Neuronal stem cell (in vitro differentiated cells): ENCODE data around the gene CYP1A1.

Experiments
- DNase-seq: peaks from one replicate; pipeline ENCODE4 v3.0.0-alpha.2; 2013; ENCODE audit warnings: low spot score
- H2AFZ ChIP-seq: one replicate; pipeline ENCODE4 v1.6.1; 2013; ENCODE audit warnings: mild to moderate bottlenecking, low read length, inconsistent platforms
- H2AK5ac ChIP-seq: 2 replicates; pipeline ENCODE4 v1.6.1; 2013; ENCODE audit warnings: low read depth, mild to moderate bottlenecking, inconsistent platforms, low read length, moderate library complexity, mixed read lengths
- H2BK120ac ChIP-seq: 2 replicates; pipeline ENCODE4 v1.6.1; 2013; ENCODE audit warnings: low read depth, mild to moderate bottlenecking, inconsistent platforms, low read length, moderate library complexity, mixed read lengths
- H2BK12ac ChIP-seq: one replicate; pipeline ENCODE4 v1.6.1; 2013; ENCODE audit warnings: low read length, inconsistent platforms
- H2BK15ac ChIP-seq: 2 replicates; pipeline ENCODE4 v1.6.1; 2013; ENCODE audit warnings: mild to moderate bottlenecking, low read length, inconsistent platforms, mixed read lengths
- H2BK5ac ChIP-seq: one replicate; pipeline ENCODE4 v1.6.1; 2013; ENCODE audit warnings: inconsistent platforms, mild to moderate bottlenecking, low read length, moderate library complexity
- H3K14ac ChIP-seq: one replicate; pipeline ENCODE4 v1.6.1; 2013; ENCODE audit warnings: low read length, inconsistent platforms
- H3K18ac ChIP-seq: 2 replicates; pipeline ENCODE4 v1.6.1; 2013; ENCODE audit warnings: low read length, inconsistent platforms
- H3K23ac ChIP-seq: 2 replicates; pipeline ENCODE4 v1.6.1; 2013; ENCODE audit warnings: low read depth, mild to moderate bottlenecking, mixed read lengths, low read length, inconsistent platforms; ENCODE audit not compliant: poor library complexity
- H3K27ac ChIP-seq: replicated peaks from 3 replicates; pipeline ENCODE4 v1.5.1; 2013; ENCODE audit warnings: low read length, inconsistent platforms
- H3K27me3 ChIP-seq, 3 experiments: 2 replicates each; pipeline ENCODE4 v1.6.1; 2013; ENCODE audit warnings: low read length in 3 of 3, mild to moderate bottlenecking in 2 of 3, inconsistent platforms in 1 of 3, low read depth in 1 of 3, mixed read lengths in 1 of 3, moderate library complexity in 1 of 3; ENCODE audit not compliant: control insufficient read depth in 3 of 3, insufficient read depth in 3 of 3
- H3K36me3 ChIP-seq, 2 donors: replicated peaks in 1 of 2; 2 replicates each; pipeline ENCODE4 v1.6.1; 2013; ENCODE audit warnings: low read length in 2 of 2; ENCODE audit not compliant: control insufficient read depth in 2 of 2, insufficient read depth in 2 of 2
- H3K4ac ChIP-seq: 2 replicates; pipeline ENCODE4 v1.6.1; 2013; ENCODE audit warnings: inconsistent platforms, mild to moderate bottlenecking, low read length, moderate library complexity
- H3K4me1 ChIP-seq, 2 donors: 1 replicate in 1 of 2; 2 replicates in 1 of 2; pipeline ENCODE4 v1.6.1; 2013; ENCODE audit warnings: low read length in 2 of 2, low read depth in 1 of 2; ENCODE audit not compliant: control insufficient read depth in 2 of 2, insufficient read depth in 1 of 2
- H3K4me2 ChIP-seq: one replicate; pipeline ENCODE4 v1.6.1; 2013; ENCODE audit warnings: mild to moderate bottlenecking, low read length, inconsistent platforms; ENCODE audit not compliant: insufficient read depth, poor library complexity, severe bottlenecking
- H3K4me3 ChIP-seq, 2 donors: 2 replicates each; pipeline ENCODE4 v1.5.1; 2013; ENCODE audit warnings: low read length in 2 of 2, mild to moderate bottlenecking in 2 of 2, inconsistent platforms in 1 of 2, moderate library complexity in 1 of 2
- H3K79me1 ChIP-seq: one replicate; pipeline ENCODE4 v1.6.1; 2013; ENCODE audit warnings: low read depth, mild to moderate bottlenecking, inconsistent platforms, low read length, moderate library complexity
- H3K9ac ChIP-seq: one replicate; pipeline ENCODE4 v1.6.1; 2013; ENCODE audit warnings: mild to moderate bottlenecking, low read depth, low read length, inconsistent platforms; ENCODE audit not compliant: poor library complexity
- H3K9me3 ChIP-seq, 2 donors: replicated peaks in 1 of 2; 2 replicates each; pipeline versions ENCODE3 to v1.6.1; 2013; ENCODE audit warnings: low read length in 2 of 2, mild to moderate bottlenecking in 2 of 2, inconsistent platforms in 1 of 2, low read depth in 1 of 2, mixed read lengths in 1 of 2, moderate library complexity in 1 of 2; ENCODE audit not compliant: control insufficient read depth in 2 of 2, insufficient read depth in 1 of 2
- H4K8ac ChIP-seq: one replicate; pipeline ENCODE4 v1.6.1; 2013; ENCODE audit warnings: low read depth, mild to moderate bottlenecking, inconsistent platforms, low read length, moderate library complexity
- H4K91ac ChIP-seq: one replicate; pipeline ENCODE4 v1.6.1; 2013; ENCODE audit warnings: low read length, low read depth, mild to moderate bottlenecking, inconsistent platforms; ENCODE audit not compliant: poor library complexity
- WGBS, 2 donors: extraction: QIAGEN DNeasy Blood & Tissue Kit; methylation state at CpG; one replicate each; pipeline ENCODE4 v1.1.7; 2013; ENCODE audit warnings: missing lambda C conversion rate in 2 of 2, mixed read lengths in 1 of 2; ENCODE audit not compliant: insufficient read length in 2 of 2, insufficient replicate concordance in 1 of 2; ENCODE audit errors: extremely low coverage in 2 of 2; 5-methylcytosine and 5-hydroxymethylcytosine counted together

The CYP1A1 gene

DNA sequence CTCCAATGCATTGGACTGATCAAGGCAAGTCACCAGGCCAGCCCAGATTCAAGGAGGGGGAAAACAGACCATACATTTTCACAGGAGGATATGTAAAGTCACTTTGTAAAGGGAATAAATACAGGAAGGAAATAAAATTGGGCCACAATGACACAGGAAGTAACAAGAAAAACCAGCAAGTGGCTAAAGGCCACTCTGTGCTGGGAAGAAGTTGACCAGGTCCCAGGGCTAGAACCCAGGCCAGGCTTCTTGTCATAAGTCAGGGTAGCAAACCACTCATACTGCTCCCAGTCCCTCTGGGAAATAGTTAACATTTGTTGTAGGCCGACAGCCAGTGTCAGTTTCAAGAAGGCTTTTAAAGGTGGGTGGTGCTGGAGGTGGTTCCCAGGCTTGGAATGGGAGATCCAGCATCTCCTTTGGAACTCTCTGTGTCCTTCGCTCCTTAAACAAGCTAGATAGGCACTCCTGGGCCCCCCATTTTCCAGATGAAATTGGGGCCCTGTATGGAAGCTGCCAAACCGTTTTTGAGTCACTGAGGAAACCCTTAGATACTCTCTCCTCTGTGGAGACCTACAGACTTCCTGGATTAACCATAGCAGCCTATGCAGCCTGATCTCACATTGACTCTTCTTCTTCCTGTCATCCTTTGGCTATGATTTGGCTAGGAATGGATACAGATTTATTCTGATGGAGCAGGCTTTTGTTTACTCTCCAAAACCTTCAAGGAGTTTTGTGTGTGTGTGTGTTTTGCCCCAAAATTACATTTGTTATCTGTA is 14.8 kb downstream of the CYP1A1 start:
- Histone ChIP-seq H2BK15ac (no peak overlapping the region), H2BK120ac (no peak overlapping the region), H2AFZ (peak overlapping the region; percentile 11), H4K8ac (no peak overlapping the region), H3K4ac (no peak overlapping the region), H3K36me3 (no peaks in the 10 kb centered on the region), H3K4me1 (no peaks in the 10 kb centered on the region), H2BK12ac (no peak overlapping the region), H3K9ac (no peak overlapping the region), H4K91ac (no peak overlapping the region), H3K27me3 (peaks cover 0 to 28% (median 1%) of the 10 kb centered on the region in 3 experiments), H3K23ac (no peak overlapping the region), H3K79me1 (no peaks in the 10 kb centered on the region), H3K14ac (no peak overlapping the region), H2BK5ac (no peak overlapping the region), H3K18ac (no peak overlapping the region), H2AK5ac (no peak overlapping the region), H3K4me3 (no peak overlapping the region), H3K4me2 (no peak overlapping the region), H3K27ac (no peak overlapping the region), H3K9me3 (no peaks in the 10 kb centered on the region)
- DNase-seq = no peak
- no CpG with 5 or more reads among the region's 3 CpGs for WGBS, 2 donors

- Histone ChIP-seq H3K4ac (no peak overlapping the region), H2AK5ac (no peak overlapping the region), H3K27me3 (peaks cover 0 to 28% (median 1%) of the 10 kb centered on the region in 3 experiments), H2BK120ac (no peak overlapping the region), H3K4me3 (no peak overlapping the region), H3K27ac (no peak overlapping the region), H2BK5ac (no peak overlapping the region), H4K8ac (no peak overlapping the region), H3K9ac (no peak overlapping the region), H2BK15ac (no peak overlapping the region), H2AFZ (no peak overlapping the region), H3K36me3 (no peaks in the 10 kb centered on the region), H4K91ac (no peak overlapping the region), H3K4me2 (no peak overlapping the region), H2BK12ac (no peak overlapping the region), H3K14ac (no peak overlapping the region), H3K18ac (no peak overlapping the region), H3K4me1 (no peaks in the 10 kb centered on the region), H3K9me3 (no peaks in the 10 kb centered on the region), H3K23ac (no peak overlapping the region), H3K79me1 (no peaks in the 10 kb centered on the region)
- WGBS, 2 donors = no CpG with 5 or more reads among the region's 3 CpGs
- no peak for DNase-seq
Observed at GRCh38 chr15:74709892-74710291, 15.4 kb downstream of the CYP1A1 start.

DNA sequence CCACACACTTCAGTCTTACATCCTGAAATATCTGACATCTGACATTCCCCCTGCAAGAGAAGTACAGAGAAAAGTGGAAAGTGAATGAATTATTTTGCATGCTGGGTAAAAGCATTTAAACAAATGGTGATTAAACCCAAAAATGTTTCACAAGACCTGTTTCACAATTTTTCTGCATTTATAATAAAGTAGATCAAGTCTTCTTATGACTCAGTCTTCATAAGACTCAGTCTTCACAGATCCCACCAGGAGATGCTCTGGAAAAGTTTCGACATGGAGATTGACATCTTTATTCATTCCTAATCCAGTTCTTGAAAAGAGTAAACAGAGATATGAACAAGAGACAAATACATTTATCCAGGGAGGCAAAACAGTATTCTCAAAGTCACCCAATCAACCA is 16.3 kb downstream of the CYP1A1 start:
- H3K4me3 ChIP-seq = no peak overlapping the region
- H3K18ac ChIP-seq = no peak overlapping the region
- H3K23ac ChIP-seq = no peak overlapping the region
- H4K8ac ChIP-seq = no peak overlapping the region
- H3K4ac ChIP-seq = no peak overlapping the region
- H2BK5ac ChIP-seq = no peak overlapping the region
- no peaks in the 10 kb centered on the region for H3K9me3 ChIP-seq
- H3K4me2 ChIP-seq = no peak overlapping the region
- DNase-seq = no peak
- H3K36me3 ChIP-seq = no peaks in the 10 kb centered on the region
- H3K14ac ChIP-seq = no peak overlapping the region
- H2AK5ac ChIP-seq = no peak overlapping the region
- no peak overlapping the region for H3K9ac ChIP-seq
- no peak overlapping the region for H4K91ac ChIP-seq
- no peaks in the 10 kb centered on the region for H3K4me1 ChIP-seq
- no peak overlapping the region for H2AFZ ChIP-seq
- no peak overlapping the region for H2BK12ac ChIP-seq
- H2BK15ac ChIP-seq = no peak overlapping the region
- no peak overlapping the region for H2BK120ac ChIP-seq
- no peak overlapping the region for H3K27ac ChIP-seq
- peaks cover 0 to 35% (median 1%) of the 10 kb centered on the region in 3 experiments for H3K27me3 ChIP-seq
- WGBS, 2 donors = no CpG with 5 or more reads among the region's 1 CpG
- no peaks in the 10 kb centered on the region for H3K79me1 ChIP-seq

DNA sequence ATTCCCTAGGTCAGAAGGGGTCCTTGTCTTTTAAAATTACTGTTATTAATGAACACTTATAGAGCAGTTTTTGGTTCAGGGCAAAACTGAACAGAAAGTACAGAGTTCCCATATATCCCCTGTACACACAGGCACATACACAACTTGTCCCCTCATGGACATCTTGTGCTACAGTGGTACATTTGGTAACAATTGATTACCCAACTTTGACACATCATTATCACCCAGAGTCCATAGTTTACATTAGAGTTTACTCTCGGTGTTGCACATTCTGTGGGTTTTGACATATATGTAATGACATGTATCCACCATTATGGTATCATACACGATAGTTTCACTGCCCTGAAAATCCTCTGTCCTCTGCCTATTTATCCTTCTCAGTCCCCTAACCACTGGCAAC is 28.5 kb downstream of the CYP1A1 start:
- Histone ChIP-seq H3K4ac (no peak overlapping the region), H2BK15ac (no peak overlapping the region), H3K27ac (no peak overlapping the region), H4K8ac (no peak overlapping the region), H3K9me3 (no peaks in the 10 kb centered on the region), H4K91ac (no peak overlapping the region), H2BK5ac (no peak overlapping the region), H2AFZ (peak overlapping the region; percentile 95), H3K14ac (no peak overlapping the region), H2AK5ac (no peak overlapping the region), H3K9ac (no peak overlapping the region), H3K4me1 (peaks cover 0 to 7% of the 10 kb centered on the region in 2 donors), H3K27me3 (peaks cover 0 to 3% (median 0%) of the 10 kb centered on the region in 3 experiments), H3K4me3 (peak overlapping the region in 1 of 2 donors; percentile 81), H3K4me2 (no peak overlapping the region), H2BK120ac (no peak overlapping the region), H3K79me1 (no peaks in the 10 kb centered on the region), H3K36me3 (peaks cover 0 to 3% of the 10 kb centered on the region in 2 donors), H2BK12ac (no peak overlapping the region), H3K23ac (no peak overlapping the region), H3K18ac (no peak overlapping the region)
- WGBS, 2 donors = no CpG with 5 or more reads among the region's 2 CpGs
- no peak for DNase-seq
